Prostate gland (tissue), 2 donors: ENCODE measurements around the gene PCDHGB5.

Experiments
- POLR2A ChIP-seq: fragments of 450-650 bp; IDR thresholded peaks from one replicate; pipeline ENCODE4 v1.6.1; 2016; ENCODE audit warnings: antibody characterized with exemption, mild to moderate bottlenecking
- TF ChIP-seq, protein P1 (sequence below), 4 experiments: fragments of 200-600 bp in 2 of 4; fragments of 450-650 bp in 2 of 4; sonication (generic) in 2 of 4; IDR thresholded peaks; 1 replicate in 3 of 4; 2 replicates in 1 of 4; pipeline ENCODE4 v1.5.1; 2016 to 2019; ENCODE audit warnings: antibody characterized with exemption in 4 of 4, mild to moderate bottlenecking in 2 of 4, moderate library complexity in 2 of 4

DNA sequence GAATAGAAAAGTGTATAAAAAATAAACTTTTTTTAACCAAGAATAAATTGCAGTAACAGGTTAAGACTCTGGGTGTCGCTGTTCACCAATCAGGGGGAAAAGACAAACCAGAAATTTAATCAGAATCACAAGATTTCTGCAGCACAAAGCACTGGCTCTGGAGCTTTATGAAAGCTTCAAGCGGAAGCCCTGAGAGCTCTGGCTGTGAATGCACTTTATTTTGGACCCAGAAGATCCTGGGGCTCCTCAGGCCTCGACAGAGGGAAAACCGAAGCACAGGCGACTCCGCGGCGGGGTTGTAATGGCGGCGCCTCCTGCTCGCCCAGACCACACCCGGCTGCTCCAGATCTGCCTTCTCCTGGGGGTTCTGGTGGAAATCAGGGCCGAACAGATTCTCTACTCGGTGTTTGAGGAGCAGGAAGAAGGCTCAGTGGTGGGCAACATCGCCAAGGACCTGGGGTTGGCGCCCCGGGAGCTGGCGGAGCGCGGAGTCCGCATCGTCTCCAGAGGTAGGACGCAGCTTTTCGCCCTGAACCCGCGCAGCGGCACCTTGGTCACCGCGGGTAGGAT is 42.8 kb upstream of the PCDHGB5 start, which contains the start of gene PCDHGA4:
- TF ChIP-seq POLR2A: no peak
- TF ChIP-seq, protein P1, sequence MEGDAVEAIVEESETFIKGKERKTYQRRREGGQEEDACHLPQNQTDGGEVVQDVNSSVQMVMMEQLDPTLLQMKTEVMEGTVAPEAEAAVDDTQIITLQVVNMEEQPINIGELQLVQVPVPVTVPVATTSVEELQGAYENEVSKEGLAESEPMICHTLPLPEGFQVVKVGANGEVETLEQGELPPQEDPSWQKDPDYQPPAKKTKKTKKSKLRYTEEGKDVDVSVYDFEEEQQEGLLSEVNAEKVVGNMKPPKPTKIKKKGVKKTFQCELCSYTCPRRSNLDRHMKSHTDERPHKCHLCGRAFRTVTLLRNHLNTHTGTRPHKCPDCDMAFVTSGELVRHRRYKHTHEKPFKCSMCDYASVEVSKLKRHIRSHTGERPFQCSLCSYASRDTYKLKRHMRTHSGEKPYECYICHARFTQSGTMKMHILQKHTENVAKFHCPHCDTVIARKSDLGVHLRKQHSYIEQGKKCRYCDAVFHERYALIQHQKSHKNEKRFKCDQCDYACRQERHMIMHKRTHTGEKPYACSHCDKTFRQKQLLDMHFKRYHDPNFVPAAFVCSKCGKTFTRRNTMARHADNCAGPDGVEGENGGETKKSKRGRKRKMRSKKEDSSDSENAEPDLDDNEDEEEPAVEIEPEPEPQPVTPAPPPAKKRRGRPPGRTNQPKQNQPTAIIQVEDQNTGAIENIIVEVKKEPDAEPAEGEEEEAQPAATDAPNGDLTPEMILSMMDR (IDR thresholded peaks at IDR 0.05): peak in 1 of 4 experiments; percentile 32
